H4 (cell line): ENCODE measurements around the gene TBC1D3L. TPM values are rescaled to one million over a fixed set of nuclear protein-coding genes. Genes with fewer than 3 reads are reported as not detected.
"Not testable (repeated sequence)": the region's sequence is repeated elsewhere in the genome, so short reads cannot be mapped to it uniquely, and the experiment has no call there.

Source experiments
- DNase-seq: peaks from one replicate; pipeline ENCODE4 v3.0.0-alpha.2; 2015; ENCODE audit warnings: low spot score
- total RNA-seq: library from RNA; depleted of rRNA; stranded (reverse); fragments of >200 nt; shearing (Covaris generic); gene quantifications from 2 replicates; pipeline ENCODE4 v1.2.3, GENCODE V29; 2014; rRNA removed

TBC1D3L gene
- 0.92 and 1.2 TPM in 2 replicates for total RNA-seq

GRCh38 chr17:37988960-37989359, at the start of gene TBC1D3L:
TBC1D3L (minus strand) TSS chr17:37989060; CDS start chr17:37987520, 1,540 bp downstream.
- DNase-seq = not testable (repeated sequence)

DNA sequence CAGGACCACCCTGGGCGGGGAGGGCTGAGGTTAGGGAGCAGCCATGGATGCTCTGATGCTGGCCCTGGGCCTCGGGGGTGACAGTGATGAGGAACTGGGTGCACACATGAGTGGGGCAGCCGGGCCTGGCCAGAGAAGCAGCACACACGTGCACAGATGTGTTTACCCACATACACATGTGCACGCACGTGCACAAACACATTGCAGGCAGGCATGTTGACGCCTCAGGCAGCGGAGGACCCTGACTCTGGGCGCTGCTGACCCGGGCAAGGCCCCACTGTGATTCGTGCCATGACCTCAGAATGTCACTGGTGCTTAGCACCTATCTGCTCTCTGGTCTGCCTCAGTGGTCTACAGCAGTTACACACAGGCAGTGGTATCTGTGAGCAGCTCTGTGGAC, 14.8 kb upstream of the TBC1D3L start, which contains the start of gene TBC1D3D:
Gene TBC1D3D, plus strand, starts transcription at position 301 of the 400 bp plus-strand sequence. CDS start 1,585 bp downstream, outside the sequence.
- not testable (repeated sequence) for DNase-seq

Other genes with a start within 250 kb of the TBC1D3L start
- gene HNF1B, start 244.0 kb downstream of the TBC1D3L start, total RNA-seq = not detected in 2 replicates
- not detected in 2 replicates for gene TBC1D3K, start 64.6 kb downstream of the TBC1D3L start, total RNA-seq
- gene TBC1D3D, start 14.9 kb upstream of the TBC1D3L start, total RNA-seq = not detected in 2 replicates
- not detected in 2 replicates for gene TBC1D3C, start 79.6 kb upstream of the TBC1D3L start, total RNA-seq
- gene TBC1D3E, start 138.9 kb upstream of the TBC1D3L start, total RNA-seq = not detected in 2 replicates
- not detected in 2 replicates for gene TBC1D3, start 203.5 kb upstream of the TBC1D3L start, total RNA-seq